NT2/D1 (cell line): Measurements from ENCODE around the gene LNP1.

Experiments
- SUZ12 ChIP-seq: IDR thresholded peaks from 2 replicates; pipeline ENCODE4 v1.6.1; 2011; ENCODE audit not compliant: insufficient read length, insufficient read depth; ENCODE audit errors: extremely low read depth
- YY1 ChIP-seq: IDR thresholded peaks from 2 replicates; pipeline ENCODE4 v1.6.1; 2011; ENCODE audit not compliant: insufficient read length, insufficient read depth
- ZNF274 ChIP-seq: IDR thresholded peaks from 2 replicates; pipeline ENCODE4 v1.6.1; 2011; ENCODE audit warnings: mild to moderate bottlenecking, low read depth, low read length

- TF ChIP-seq ZNF274 (no peak), SUZ12 (no peak), YY1 (no peak)
These were observed 70.1 kb downstream of the LNP1 start for GRCh38 chr3:100471444-100471843.
